ENCODE results near the gene SOX8.

DNA sequence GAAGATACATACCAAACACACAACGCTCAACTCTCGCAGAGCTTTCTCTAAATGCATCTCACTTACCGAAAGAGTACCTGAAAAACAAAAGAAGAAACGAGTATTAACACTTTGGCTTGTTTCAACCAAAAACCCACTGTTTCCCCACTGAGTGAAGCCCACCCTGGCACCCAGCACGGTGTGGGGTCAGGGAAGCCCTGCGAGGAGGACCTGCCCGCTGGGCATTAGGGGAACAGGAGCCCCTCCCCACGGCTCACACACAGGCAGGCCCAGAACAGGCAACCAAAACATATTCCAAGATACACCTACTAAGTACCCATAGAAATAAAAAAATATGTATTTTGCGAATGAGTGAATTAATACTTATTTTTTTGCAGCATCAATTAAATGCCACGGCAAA lies 47.4 kb upstream of the SOX8 start:
- TF ChIP-seq, protein P1, sequence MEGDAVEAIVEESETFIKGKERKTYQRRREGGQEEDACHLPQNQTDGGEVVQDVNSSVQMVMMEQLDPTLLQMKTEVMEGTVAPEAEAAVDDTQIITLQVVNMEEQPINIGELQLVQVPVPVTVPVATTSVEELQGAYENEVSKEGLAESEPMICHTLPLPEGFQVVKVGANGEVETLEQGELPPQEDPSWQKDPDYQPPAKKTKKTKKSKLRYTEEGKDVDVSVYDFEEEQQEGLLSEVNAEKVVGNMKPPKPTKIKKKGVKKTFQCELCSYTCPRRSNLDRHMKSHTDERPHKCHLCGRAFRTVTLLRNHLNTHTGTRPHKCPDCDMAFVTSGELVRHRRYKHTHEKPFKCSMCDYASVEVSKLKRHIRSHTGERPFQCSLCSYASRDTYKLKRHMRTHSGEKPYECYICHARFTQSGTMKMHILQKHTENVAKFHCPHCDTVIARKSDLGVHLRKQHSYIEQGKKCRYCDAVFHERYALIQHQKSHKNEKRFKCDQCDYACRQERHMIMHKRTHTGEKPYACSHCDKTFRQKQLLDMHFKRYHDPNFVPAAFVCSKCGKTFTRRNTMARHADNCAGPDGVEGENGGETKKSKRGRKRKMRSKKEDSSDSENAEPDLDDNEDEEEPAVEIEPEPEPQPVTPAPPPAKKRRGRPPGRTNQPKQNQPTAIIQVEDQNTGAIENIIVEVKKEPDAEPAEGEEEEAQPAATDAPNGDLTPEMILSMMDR (IDR thresholded peaks at IDR 0.05; ENCODE audit: insufficient read depth, low read depth, low read length), result no peak
- no peak for TF ChIP-seq EZH2 (IDR thresholded peaks at IDR 0.05; ENCODE audit: insufficient read depth, low read length)
